ENCODE measurements around the gene SLC25A4.

GRCh38 chr4:185196437-185196836 is 53.4 kb downstream of the SLC25A4 start:
- TF ChIP-seq TOX (CRISPR knock-in tag; IDR thresholded peaks at IDR 0.05; ENCODE audit: borderline replicate concordance) (no peak), CSRNP3 (CRISPR knock-in tag; IDR thresholded peaks at IDR 0.05) (no peak)

All from SK-N-SH treated with all-trans-retinoic acid at 6 μM for 48 hours (cell line).